ENCODE measurements around the gene CHD9.

DNA sequence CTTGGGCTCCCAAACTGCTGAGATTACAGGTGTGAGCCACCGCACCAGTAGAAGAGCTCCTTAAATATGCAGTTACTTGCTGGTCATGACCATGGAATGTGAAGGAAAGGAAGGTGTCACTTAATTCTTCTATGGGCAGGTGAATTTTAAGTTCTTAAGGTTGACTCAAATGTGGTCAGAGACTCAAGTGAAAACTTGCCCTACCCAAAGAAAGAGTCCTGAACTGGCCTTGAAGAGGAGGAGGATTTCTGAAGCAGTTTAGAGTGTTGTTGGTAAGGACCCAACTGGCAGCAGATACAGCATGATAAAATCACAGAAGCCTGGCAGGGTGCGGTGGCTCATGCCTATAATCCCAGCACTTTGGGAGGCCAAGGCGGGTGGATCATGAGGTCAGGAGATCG is 29.4 kb downstream of the CHD9 start:
- TF ChIP-seq, protein P1, sequence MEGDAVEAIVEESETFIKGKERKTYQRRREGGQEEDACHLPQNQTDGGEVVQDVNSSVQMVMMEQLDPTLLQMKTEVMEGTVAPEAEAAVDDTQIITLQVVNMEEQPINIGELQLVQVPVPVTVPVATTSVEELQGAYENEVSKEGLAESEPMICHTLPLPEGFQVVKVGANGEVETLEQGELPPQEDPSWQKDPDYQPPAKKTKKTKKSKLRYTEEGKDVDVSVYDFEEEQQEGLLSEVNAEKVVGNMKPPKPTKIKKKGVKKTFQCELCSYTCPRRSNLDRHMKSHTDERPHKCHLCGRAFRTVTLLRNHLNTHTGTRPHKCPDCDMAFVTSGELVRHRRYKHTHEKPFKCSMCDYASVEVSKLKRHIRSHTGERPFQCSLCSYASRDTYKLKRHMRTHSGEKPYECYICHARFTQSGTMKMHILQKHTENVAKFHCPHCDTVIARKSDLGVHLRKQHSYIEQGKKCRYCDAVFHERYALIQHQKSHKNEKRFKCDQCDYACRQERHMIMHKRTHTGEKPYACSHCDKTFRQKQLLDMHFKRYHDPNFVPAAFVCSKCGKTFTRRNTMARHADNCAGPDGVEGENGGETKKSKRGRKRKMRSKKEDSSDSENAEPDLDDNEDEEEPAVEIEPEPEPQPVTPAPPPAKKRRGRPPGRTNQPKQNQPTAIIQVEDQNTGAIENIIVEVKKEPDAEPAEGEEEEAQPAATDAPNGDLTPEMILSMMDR (IDR thresholded peaks at IDR 0.05): no peak
- TF ChIP-seq POLR2A (IDR thresholded peaks at IDR 0.05): no peak
